H9 (cell line): ENCODE measurements around the gene CATSPER1. TPM values are rescaled to one million over a fixed set of nuclear protein-coding genes. Genes with fewer than 3 reads are reported as not detected.
A peak's percentile ranks its signal among the peaks of the same experiment; 100 is the strongest.

Experiments used
- DNase-seq: peaks from one replicate; pipeline ENCODE4 v3.0.0-alpha.2; 2017
- H2AFZ ChIP-seq: one replicate; pipeline ENCODE4 v1.6.1; 2013; ENCODE audit warnings: mild to moderate bottlenecking, low read length, control low read depth, moderate library complexity
- H2AK5ac ChIP-seq: 2 replicates; pipeline ENCODE4 v1.6.1; 2013; ENCODE audit warnings: low read length, control low read depth, mixed read lengths; ENCODE audit not compliant: insufficient read length
- H2BK120ac ChIP-seq: one replicate; pipeline ENCODE4 v1.6.1; 2013; ENCODE audit warnings: low read depth, mild to moderate bottlenecking, low read length, control low read depth, inconsistent platforms; ENCODE audit not compliant: poor library complexity, severe bottlenecking
- H2BK12ac ChIP-seq: 2 replicates; pipeline ENCODE4 v1.6.1; 2013; ENCODE audit warnings: low read length, control low read depth, mixed read lengths, low read depth; ENCODE audit not compliant: insufficient read length
- H2BK15ac ChIP-seq: 2 replicates; pipeline ENCODE4 v1.6.1; 2013; ENCODE audit warnings: low read depth, low read length, control low read depth
- H2BK20ac ChIP-seq: one replicate; pipeline ENCODE4 v1.6.1; 2013; ENCODE audit warnings: low read depth, mild to moderate bottlenecking, low read length, control low read depth, inconsistent platforms; ENCODE audit not compliant: poor library complexity, severe bottlenecking
- H2BK5ac ChIP-seq: 2 replicates; pipeline ENCODE4 v1.6.1; 2013; ENCODE audit warnings: low read length, control low read depth, mixed read lengths; ENCODE audit not compliant: insufficient read length
- H3K14ac ChIP-seq: 2 replicates; pipeline ENCODE4 v1.6.1; 2013; ENCODE audit warnings: low read length, control low read depth; ENCODE audit not compliant: insufficient read depth
- H3K18ac ChIP-seq: 2 replicates; pipeline ENCODE4 v1.6.1; 2013; ENCODE audit warnings: low read depth, mild to moderate bottlenecking, mixed read lengths, low read length, control low read depth; ENCODE audit not compliant: insufficient read length
- H3K23ac ChIP-seq: 2 replicates; pipeline ENCODE4 v1.6.1; 2013; ENCODE audit warnings: low read length, control low read depth, mixed read lengths, low read depth; ENCODE audit not compliant: insufficient read length
- H3K23me2 ChIP-seq: 2 replicates; pipeline ENCODE4 v1.6.1; 2013; ENCODE audit warnings: low read depth, mild to moderate bottlenecking, mixed read lengths, low read length, control low read depth; ENCODE audit not compliant: insufficient read length, poor library complexity, severe bottlenecking
- H3K27ac ChIP-seq: 2 replicates; pipeline ENCODE4 v1.5.1; 2013; ENCODE audit warnings: low read length, control low read depth, mixed read lengths, low read depth; ENCODE audit not compliant: insufficient read length
- H3K27me3 ChIP-seq: 2 replicates; pipeline ENCODE4 v1.6.1; 2013; ENCODE audit warnings: low read length, control low read depth, inconsistent platforms; ENCODE audit not compliant: insufficient read depth
- H3K4ac ChIP-seq: 2 replicates; pipeline ENCODE4 v1.6.1; 2013; ENCODE audit warnings: low read depth, mild to moderate bottlenecking, control low read depth, inconsistent platforms, low read length, moderate library complexity
- H3K4me1 ChIP-seq: 2 replicates; pipeline ENCODE4 v1.6.1; 2013; ENCODE audit warnings: low read length, control low read depth, inconsistent platforms; ENCODE audit not compliant: insufficient read depth
- H3K4me2 ChIP-seq: 2 replicates; pipeline ENCODE4 v1.6.1; 2013; ENCODE audit warnings: low read length, control low read depth, mixed read lengths; ENCODE audit not compliant: insufficient read length, insufficient read depth
- H3K56ac ChIP-seq: 2 replicates; pipeline ENCODE4 v1.6.1; 2013; ENCODE audit warnings: low read depth, mild to moderate bottlenecking, mixed read lengths, low read length, control low read depth; ENCODE audit not compliant: insufficient read length
- H3K79me1 ChIP-seq: 2 replicates; pipeline ENCODE4 v1.6.1; 2013; ENCODE audit warnings: low read depth, mild to moderate bottlenecking, moderate library complexity, low read length, control low read depth, inconsistent platforms; ENCODE audit not compliant: insufficient read depth, poor library complexity, severe bottlenecking
- H3K79me2 ChIP-seq: 2 replicates; pipeline ENCODE4 v1.6.1; 2013; ENCODE audit warnings: low read length, control low read depth, inconsistent platforms; ENCODE audit not compliant: insufficient read depth
- H3K9ac ChIP-seq: 2 replicates; pipeline ENCODE4 v1.6.1; 2013; ENCODE audit warnings: low read length, control low read depth, mixed read lengths; ENCODE audit not compliant: insufficient read length; ENCODE audit errors: extremely low read depth
- H3K9me3 ChIP-seq: one replicate; pipeline ENCODE4 v1.6.1; 2013; ENCODE audit warnings: low read depth, low read length, inconsistent platforms; ENCODE audit not compliant: control insufficient read depth
- H3T11ph ChIP-seq: one replicate; pipeline ENCODE4 v1.6.1; 2013; ENCODE audit warnings: mild to moderate bottlenecking, low read length, control low read depth, inconsistent platforms
- H4K20me1 ChIP-seq: one replicate; pipeline ENCODE4 v1.6.1; 2013; ENCODE audit not compliant: control insufficient read depth, insufficient read length, insufficient read depth
- H4K5ac ChIP-seq: 2 replicates; pipeline ENCODE4 v1.6.1; 2013; ENCODE audit warnings: low read depth, mild to moderate bottlenecking, mixed read lengths, low read length, control low read depth; ENCODE audit not compliant: insufficient read length
- H4K8ac ChIP-seq: replicated peaks from 2 replicates; pipeline ENCODE4 v1.6.1; 2013; ENCODE audit warnings: low read length, control low read depth, mixed read lengths, low read depth; ENCODE audit not compliant: insufficient read length
- H4K91ac ChIP-seq: 2 replicates; pipeline ENCODE4 v1.6.1; 2013; ENCODE audit warnings: low read depth, mild to moderate bottlenecking, moderate library complexity, mixed read lengths, low read length, control low read depth; ENCODE audit not compliant: insufficient read length
- H3K27ac Mint-ChIP-seq, 3 experiments: 2 replicates in 2 of 3; 3 replicates in 1 of 3; pipeline ENCODE4 v1.8.0; 2020 to 2021; ENCODE audit warnings: mixed read lengths in 3 of 3, mild to moderate bottlenecking in 1 of 3, moderate library complexity in 1 of 3
- H3K27me3 Mint-ChIP-seq: 2 replicates; pipeline ENCODE4 v1.8.0; 2021; ENCODE audit warnings: low read depth, mild to moderate bottlenecking, moderate library complexity, mixed read lengths
- H3K36me3 Mint-ChIP-seq, 3 experiments: 2 replicates in 2 of 3; 3 replicates in 1 of 3; pipeline ENCODE4 v1.8.0; 2020 to 2021; ENCODE audit warnings: low read depth in 3 of 3, mixed read lengths in 3 of 3; ENCODE audit not compliant: insufficient read depth in 1 of 3
- H3K4me1 Mint-ChIP-seq, 2 experiments: 2 replicates each; pipeline ENCODE4 v1.8.0; 2020; ENCODE audit warnings: mixed read lengths in 2 of 2
- H3K4me3 Mint-ChIP-seq, 2 experiments: 2 replicates in 1 of 2; 3 replicates in 1 of 2; pipeline ENCODE4 v1.8.0; 2020 to 2021; ENCODE audit warnings: mild to moderate bottlenecking in 2 of 2, mixed read lengths in 2 of 2, moderate library complexity in 1 of 2
- H3K9me3 Mint-ChIP-seq, 2 experiments: 2 replicates in 1 of 2; 3 replicates in 1 of 2; pipeline ENCODE4 v1.8.0; 2020; ENCODE audit warnings: mild to moderate bottlenecking in 2 of 2, mixed read lengths in 2 of 2, moderate library complexity in 1 of 2
- WGBS: extraction: QIAGEN DNeasy Blood & Tissue Kit; methylation state at CpG from one replicate; pipeline ENCODE4 v1.1.7; 2013; ENCODE audit warnings: missing lambda C conversion rate, low lambda C conversion rate, mixed read lengths; ENCODE audit not compliant: insufficient read length; ENCODE audit errors: extremely low coverage; 5-methylcytosine and 5-hydroxymethylcytosine counted together
- total RNA-seq: library from RNA; stranded (reverse); gene quantifications from 2 replicates; pipeline ENCODE4 v1.2.1, GENCODE V29; 2021
- TF ChIP-seq, protein P1 (sequence below): fragments of 200-600 bp; sonication (generic); conservative IDR thresholded peaks from 3 replicates; pipeline ENCODE4 v1.8.0; 2021; ENCODE audit warnings: antibody characterized with exemption, mild to moderate bottlenecking

Gene CATSPER1
- total RNA-seq, 1 experiment from 2014 or later, result not detected

DNA sequence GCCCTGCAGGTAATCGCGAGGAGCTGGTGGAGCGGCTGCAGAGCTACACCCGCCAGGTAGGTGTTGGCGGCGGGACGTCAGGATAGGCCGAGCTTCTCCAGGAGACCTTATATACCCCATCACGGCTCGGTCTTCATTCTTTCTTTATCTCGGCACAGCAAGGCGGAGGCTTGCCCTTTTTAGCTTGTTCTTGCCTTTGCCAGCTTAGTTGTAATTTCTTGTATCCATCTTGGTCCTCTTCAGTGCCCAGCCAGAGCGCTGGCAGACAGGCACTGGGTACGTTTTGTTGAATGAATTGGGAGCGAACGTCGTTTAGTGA lies 26.3 kb upstream of the CATSPER1 start:
- H3K79me1 ChIP-seq, result peaks cover 9% of the 10 kb centered on the region
- H3K4me1 ChIP-seq, result peaks cover 6% of the 10 kb centered on the region; the same call in 1 of the 2 replicates
- peaks cover 12% of the 10 kb centered on the region; the same call in 1 of the 2 replicates for H3K79me2 ChIP-seq
- no peak overlapping the region for H3K56ac ChIP-seq
- no peak overlapping the region for H3K4ac ChIP-seq
- Mint-ChIP-seq H3K36me3 (peaks cover 33 to 49% (median 48%) of the 10 kb centered on the region in 3 experiments), H3K4me1 (peaks cover 27 to 37% of the 10 kb centered on the region in 2 experiments), H3K27ac (peak overlapping the region; percentile 69 to 99 (median 99); a peak in 6 of 7 replicates), H3K4me3 (peak overlapping the region; percentile 95 to 99), H3K27me3 (no peaks in the 10 kb centered on the region; the same call in 1 of the 2 replicates), H3K9me3 (no peaks in the 10 kb centered on the region)
- peak overlapping the region; percentile 86 for H3K14ac ChIP-seq
- H3K9me3 ChIP-seq, result no peaks in the 10 kb centered on the region
- H4K8ac ChIP-seq, result no peak overlapping the region
- H2BK12ac ChIP-seq, result no peak overlapping the region
- no peak overlapping the region for H4K5ac ChIP-seq
- no peak overlapping the region for H2BK15ac ChIP-seq
- TF ChIP-seq, protein P1, sequence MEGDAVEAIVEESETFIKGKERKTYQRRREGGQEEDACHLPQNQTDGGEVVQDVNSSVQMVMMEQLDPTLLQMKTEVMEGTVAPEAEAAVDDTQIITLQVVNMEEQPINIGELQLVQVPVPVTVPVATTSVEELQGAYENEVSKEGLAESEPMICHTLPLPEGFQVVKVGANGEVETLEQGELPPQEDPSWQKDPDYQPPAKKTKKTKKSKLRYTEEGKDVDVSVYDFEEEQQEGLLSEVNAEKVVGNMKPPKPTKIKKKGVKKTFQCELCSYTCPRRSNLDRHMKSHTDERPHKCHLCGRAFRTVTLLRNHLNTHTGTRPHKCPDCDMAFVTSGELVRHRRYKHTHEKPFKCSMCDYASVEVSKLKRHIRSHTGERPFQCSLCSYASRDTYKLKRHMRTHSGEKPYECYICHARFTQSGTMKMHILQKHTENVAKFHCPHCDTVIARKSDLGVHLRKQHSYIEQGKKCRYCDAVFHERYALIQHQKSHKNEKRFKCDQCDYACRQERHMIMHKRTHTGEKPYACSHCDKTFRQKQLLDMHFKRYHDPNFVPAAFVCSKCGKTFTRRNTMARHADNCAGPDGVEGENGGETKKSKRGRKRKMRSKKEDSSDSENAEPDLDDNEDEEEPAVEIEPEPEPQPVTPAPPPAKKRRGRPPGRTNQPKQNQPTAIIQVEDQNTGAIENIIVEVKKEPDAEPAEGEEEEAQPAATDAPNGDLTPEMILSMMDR, result no peak
- no peak overlapping the region for H4K91ac ChIP-seq
- H3K4me2 ChIP-seq, result peak overlapping the region; percentile 98
- no peak overlapping the region for H3K27ac ChIP-seq
- no peaks in the 10 kb centered on the region for H4K20me1 ChIP-seq
- no CpG with 5 or more reads among the region's 17 CpGs for WGBS
- H2BK5ac ChIP-seq, result no peak overlapping the region
- H3K9ac ChIP-seq, result peak overlapping the region; percentile 89
- peaks cover 15% of the 10 kb centered on the region for H3K23me2 ChIP-seq
- H3T11ph ChIP-seq, result no peak overlapping the region
- no peak overlapping the region for H2BK120ac ChIP-seq
- H2AFZ ChIP-seq, result no peak overlapping the region
- no peaks in the 10 kb centered on the region for H3K27me3 ChIP-seq
- H3K23ac ChIP-seq, result no peak overlapping the region
- H2AK5ac ChIP-seq, result no peak overlapping the region
- no peak for DNase-seq
- H3K18ac ChIP-seq, result no peak overlapping the region
- H2BK20ac ChIP-seq, result no peak overlapping the region
